Activated T-helper 17 cell treated with anti-CD3 and anti-CD28 coated beads, Interleukin-2, amount 50 U/mL, for 72 hours (primary cell): Measurements from ENCODE around the gene NINL. TPM values are rescaled to one million over a fixed set of nuclear protein-coding genes. Genes with fewer than 3 reads are reported as not detected.
"Not testable (repeated sequence)": the region's sequence is repeated elsewhere in the genome, so short reads cannot be mapped to it uniquely, and the experiment has no call there.

Experiments used
- ATAC-seq: fragments of 150-1000 bp; cut with Tn5 transposase; replicated peaks from 2 replicates; pipeline ENCODE4 v1.10.0; 2021; ENCODE audit warnings: mild to moderate bottlenecking, moderate library complexity
- H3K27ac Mint-ChIP-seq: one replicate; pipeline ENCODE4 v1.8.0; 2022; ENCODE audit warnings: mixed read lengths
- H3K27me3 Mint-ChIP-seq: one replicate; pipeline ENCODE4 v1.8.0; 2022; ENCODE audit warnings: mixed read lengths
- H3K36me3 Mint-ChIP-seq: one replicate; pipeline ENCODE4 v1.8.0; 2022; ENCODE audit warnings: low read depth, mild to moderate bottlenecking, mixed read lengths
- H3K4me1 Mint-ChIP-seq: one replicate; pipeline ENCODE4 v1.8.0; 2022; ENCODE audit warnings: mixed read lengths
- H3K4me3 Mint-ChIP-seq: one replicate; pipeline ENCODE4 v1.8.0; 2022; ENCODE audit warnings: mild to moderate bottlenecking, mixed read lengths
- H3K9me3 Mint-ChIP-seq: one replicate; pipeline ENCODE4 v1.8.0; 2022; ENCODE audit warnings: mixed read lengths
- total RNA-seq, 2 donors: library from RNA; stranded (reverse); gene quantifications; one replicate each; pipeline ENCODE4 v1.2.3, GENCODE V29; 2022

Gene NINL
- total RNA-seq, 2 donors from 2014 or later = 1.7 to 4.6 TPM

DNA sequence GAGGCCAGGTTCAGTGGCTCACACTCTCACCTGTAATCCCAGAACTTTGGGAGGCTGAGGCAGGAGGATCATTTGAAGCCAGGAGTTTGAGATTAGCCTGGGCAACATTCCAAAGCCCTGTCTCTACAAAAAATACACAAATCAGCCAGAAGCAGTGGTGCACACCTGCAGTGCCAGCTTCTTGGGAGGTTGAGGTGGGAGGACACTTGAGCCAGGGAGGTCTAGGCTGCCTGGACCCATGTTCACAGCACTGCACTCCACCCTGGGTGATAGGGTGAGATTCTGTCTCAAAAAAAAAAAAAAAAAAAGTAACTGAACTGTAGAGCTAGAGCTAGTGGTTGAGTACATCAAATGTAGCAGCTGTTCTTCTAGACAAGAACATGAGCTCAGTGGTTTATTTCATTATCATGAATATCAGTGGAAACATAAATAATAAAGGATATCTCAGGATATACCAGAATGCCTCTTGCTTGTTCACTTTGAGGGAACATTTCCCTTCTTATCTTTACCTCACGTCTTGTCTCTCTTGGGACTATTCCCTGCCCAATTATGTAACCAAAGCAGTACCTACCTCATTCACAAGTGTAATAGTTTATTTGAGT, 20.9 kb upstream of the NINL start:
- no peaks in the 10 kb centered on the region for H3K36me3 Mint-ChIP-seq

GRCh38 chr20:25605148-25605547, 19.8 kb upstream of the NINL start:
- H3K9me3 Mint-ChIP-seq = no peaks in the 10 kb centered on the region
- no peak for ATAC-seq
- no peaks in the 10 kb centered on the region for H3K36me3 Mint-ChIP-seq
- H3K4me1 Mint-ChIP-seq = peaks cover 7% of the 10 kb centered on the region
- peaks cover 4% of the 10 kb centered on the region for H3K27me3 Mint-ChIP-seq
- no peak overlapping the region for H3K4me3 Mint-ChIP-seq
- no peak overlapping the region for H3K27ac Mint-ChIP-seq

More for the DNA sequence above, 20.9 kb upstream of the NINL start:
- Mint-ChIP-seq H3K4me3 (no peak overlapping the region), H3K9me3 (no peaks in the 10 kb centered on the region), H3K27me3 (peaks cover 2% of the 10 kb centered on the region), H3K4me1 (peaks cover 7% of the 10 kb centered on the region), H3K27ac (no peak overlapping the region)
- ATAC-seq = no peak

- Mint-ChIP-seq H3K4me1 (peaks cover 7% of the 10 kb centered on the region), H3K9me3 (no peaks in the 10 kb centered on the region), H3K27me3 (peaks cover 4% of the 10 kb centered on the region), H3K36me3 (no peaks in the 10 kb centered on the region), H3K27ac (no peak overlapping the region), H3K4me3 (no peak overlapping the region)
- no peak for ATAC-seq
Measured at GRCh38 chr20:25604611-25605010, 19.3 kb upstream of the NINL start.

- peak overlapping the region; percentile 74 for H3K27ac Mint-ChIP-seq
- H3K36me3 Mint-ChIP-seq, H3K4me1 Mint-ChIP-seq, H3K4me3 Mint-ChIP-seq, H3K9me3 Mint-ChIP-seq, H3K27me3 Mint-ChIP-seq: not testable (repeated sequence)
- ATAC-seq = peak; percentile 86
Measured at GRCh38 chr20:25602914-25603309, 17.6 kb upstream of the NINL start.

DNA sequence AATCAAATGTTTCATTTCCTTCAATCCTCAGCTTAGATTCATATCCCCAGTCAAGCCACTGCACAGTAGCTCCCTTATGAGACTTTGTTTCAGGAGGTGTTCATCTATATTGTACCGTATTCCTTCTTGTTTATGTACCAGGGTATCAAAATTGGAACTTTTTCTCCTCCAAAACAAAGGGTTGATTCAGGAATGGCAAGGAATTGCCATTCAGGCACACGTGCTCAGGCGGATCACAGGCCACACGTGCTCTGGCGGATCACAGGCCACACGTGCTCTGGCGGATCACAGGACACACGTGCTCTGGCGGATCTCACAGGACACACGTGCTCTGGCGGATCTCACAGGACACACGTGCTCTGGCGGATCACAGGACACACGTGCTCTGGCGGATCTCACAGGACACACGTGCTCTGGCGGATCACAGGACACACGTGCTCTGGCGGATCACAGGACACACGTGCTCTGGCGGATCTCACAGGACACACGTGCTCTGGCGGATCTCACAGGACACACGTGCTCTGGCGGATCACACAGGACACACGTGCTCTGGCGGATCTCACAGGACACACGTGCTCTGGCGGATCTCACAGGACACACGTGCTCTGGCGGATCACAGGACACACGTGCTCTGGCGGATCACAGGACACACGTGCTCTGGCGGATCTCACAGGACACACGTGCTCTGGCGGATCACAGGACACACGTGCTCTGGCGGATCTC, 17.0 kb upstream of the NINL start:
- H3K36me3 Mint-ChIP-seq, H3K4me3 Mint-ChIP-seq, H3K4me1 Mint-ChIP-seq, ATAC-seq, H3K27me3 Mint-ChIP-seq, H3K27ac Mint-ChIP-seq, H3K9me3 Mint-ChIP-seq: not testable (repeated sequence)

DNA sequence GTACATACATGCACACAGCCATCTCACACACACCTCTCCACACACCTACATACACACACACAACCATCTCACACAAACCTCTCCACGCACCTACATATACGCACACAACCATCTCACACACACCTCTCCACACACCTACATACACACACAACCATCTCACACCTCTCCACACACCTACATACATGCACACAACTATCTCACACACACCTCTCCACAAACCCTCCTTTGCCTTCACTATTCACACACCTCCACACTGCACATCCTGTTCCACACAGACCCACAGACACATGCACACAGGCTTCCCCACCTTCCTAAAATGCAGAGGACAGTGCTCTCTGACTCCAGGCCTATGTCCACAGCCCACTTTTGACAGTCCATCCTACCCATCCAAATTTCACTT, 16.3 kb upstream of the NINL start:
- Mint-ChIP-seq H3K27me3 (peaks cover 6% of the 10 kb centered on the region), H3K4me1 (peaks cover 7% of the 10 kb centered on the region), H3K4me3 (no peak overlapping the region), H3K27ac (no peak overlapping the region), H3K9me3 (no peaks in the 10 kb centered on the region), H3K36me3 (no peaks in the 10 kb centered on the region)
- no peak for ATAC-seq

GRCh38 chr20:25600632-25601031, 15.3 kb upstream of the NINL start:
- ATAC-seq = no peak
- H3K36me3 Mint-ChIP-seq = no peaks in the 10 kb centered on the region

GRCh38 chr20:25592135-25592852, 7.0 kb upstream of the NINL start:
- Mint-ChIP-seq H3K9me3 (no peaks in the 10 kb centered on the region), H3K4me3 (no peak overlapping the region), H3K4me1 (peaks cover 2% of the 10 kb centered on the region), H3K27me3 (peaks cover 5% of the 10 kb centered on the region), H3K27ac (no peak overlapping the region), H3K36me3 (no peaks in the 10 kb centered on the region)
- ATAC-seq = no peak

More at GRCh38 chr20:25600632-25601031, 15.3 kb upstream of the NINL start:
- Mint-ChIP-seq H3K27ac (no peak overlapping the region), H3K9me3 (no peaks in the 10 kb centered on the region), H3K4me3 (no peak overlapping the region), H3K4me1 (peaks cover 7% of the 10 kb centered on the region), H3K27me3 (peaks cover 9% of the 10 kb centered on the region)

- H3K27me3 Mint-ChIP-seq, H3K9me3 Mint-ChIP-seq, H3K27ac Mint-ChIP-seq, H3K36me3 Mint-ChIP-seq, H3K4me1 Mint-ChIP-seq, ATAC-seq, H3K4me3 Mint-ChIP-seq: not testable (repeated sequence)
Measured at GRCh38 chr20:25590778-25591177, 5.4 kb upstream of the NINL start.

DNA sequence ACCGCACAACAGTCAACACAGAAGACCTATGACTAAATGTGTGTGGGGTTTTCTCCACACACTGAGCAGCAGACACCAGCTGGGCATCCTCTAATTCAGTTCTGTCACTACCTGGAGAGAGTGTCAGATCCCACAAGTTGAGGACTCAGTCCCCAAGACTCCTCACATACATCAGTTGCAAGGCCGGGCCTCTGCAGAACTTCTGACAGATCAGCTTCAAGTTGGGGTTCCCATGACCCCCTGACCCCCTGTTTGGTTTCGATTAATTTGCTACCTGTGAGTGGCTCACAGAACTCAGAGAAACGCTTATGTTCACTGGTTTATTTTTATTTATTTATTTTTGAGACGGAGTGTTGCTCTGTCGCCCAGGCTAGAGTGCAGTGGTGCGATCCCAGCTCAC, 3.2 kb upstream of the NINL start:
- Mint-ChIP-seq H3K9me3 (no peaks in the 10 kb centered on the region), H3K27me3 (no peaks in the 10 kb centered on the region), H3K4me3 (no peak overlapping the region), H3K36me3 (no peaks in the 10 kb centered on the region), H3K4me1 (peaks cover 10% of the 10 kb centered on the region), H3K27ac (no peak overlapping the region)
- no peak for ATAC-seq

- Mint-ChIP-seq H3K36me3 (no peaks in the 10 kb centered on the region), H3K4me1 (peaks cover 10% of the 10 kb centered on the region), H3K4me3 (no peak overlapping the region), H3K27me3 (no peaks in the 10 kb centered on the region), H3K27ac (no peak overlapping the region), H3K9me3 (no peaks in the 10 kb centered on the region)
- peak; percentile 18 for ATAC-seq
Measured at GRCh38 chr20:25587536-25587935, 2.2 kb upstream of the NINL start.

DNA sequence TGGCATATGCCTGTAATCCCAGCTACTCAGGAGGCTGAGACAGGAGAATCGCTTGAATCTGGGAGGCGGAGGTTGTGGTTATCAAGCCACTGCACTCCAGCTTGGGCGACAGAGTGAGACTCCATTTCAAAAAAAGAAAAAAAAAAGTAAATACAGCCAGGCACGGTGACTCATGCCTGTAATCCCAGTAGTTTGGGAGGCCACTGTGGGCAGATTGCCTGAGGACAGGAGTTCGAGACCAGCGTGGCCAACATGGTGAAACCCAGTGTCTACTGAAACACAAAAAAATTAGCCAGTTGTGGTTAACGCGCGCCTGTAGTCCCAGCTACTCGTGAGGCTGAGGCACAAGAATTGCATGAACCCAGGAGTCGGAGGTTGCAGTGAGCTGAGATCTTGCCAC, 1.5 kb upstream of the NINL start:
- H3K36me3 Mint-ChIP-seq = no peaks in the 10 kb centered on the region
- ATAC-seq = no peak
- no peaks in the 10 kb centered on the region for H3K9me3 Mint-ChIP-seq
- no peak overlapping the region for H3K4me3 Mint-ChIP-seq
- no peaks in the 10 kb centered on the region for H3K27me3 Mint-ChIP-seq
- no peak overlapping the region for H3K27ac Mint-ChIP-seq
- H3K4me1 Mint-ChIP-seq = peaks cover 10% of the 10 kb centered on the region

- Mint-ChIP-seq H3K4me3 (peak overlapping the region; percentile 90), H3K4me1 (peaks cover 10% of the 10 kb centered on the region)
- not testable (repeated sequence) for H3K27me3 Mint-ChIP-seq, H3K27ac Mint-ChIP-seq, H3K36me3 Mint-ChIP-seq, H3K9me3 Mint-ChIP-seq, ATAC-seq
Measured at GRCh38 chr20:25583607-25584006, 1.7 kb downstream of the NINL start.

DNA sequence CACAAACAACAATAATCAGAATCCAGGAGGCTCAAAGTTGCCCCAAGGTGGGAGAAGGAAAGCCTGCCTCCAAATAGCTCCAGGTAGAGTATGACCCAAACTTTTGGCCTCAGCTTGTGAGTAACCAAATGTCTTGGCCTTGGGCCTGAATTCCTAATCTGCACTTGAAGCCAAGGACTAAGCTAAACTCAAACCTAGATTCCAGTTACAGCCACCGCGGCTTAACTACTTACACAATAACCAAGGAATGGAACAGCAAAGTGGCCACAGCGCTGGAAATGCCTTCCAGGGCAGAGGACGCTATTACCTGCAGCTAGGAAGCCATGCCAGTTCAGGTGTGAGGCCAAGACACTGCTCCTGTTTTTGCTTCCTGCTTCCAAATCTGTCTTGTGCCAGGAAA, 4.6 kb downstream of the NINL start:
- Mint-ChIP-seq H3K4me1 (peaks cover 5% of the 10 kb centered on the region), H3K4me3 (no peak overlapping the region), H3K36me3 (no peaks in the 10 kb centered on the region), H3K27ac (no peak overlapping the region), H3K27me3 (no peaks in the 10 kb centered on the region), H3K9me3 (no peaks in the 10 kb centered on the region)
- ATAC-seq = no peak
